Nephron (organoid): ENCODE measurements around the gene AHRR.

ENCODE experiments used
- H3K27ac Mint-ChIP-seq, 3 experiments: 2 replicates each; pipeline ENCODE4 v1.8.0; 2020; ENCODE audit warnings: mixed read lengths in 3 of 3, mild to moderate bottlenecking in 2 of 3, moderate library complexity in 1 of 3
- H3K27me3 Mint-ChIP-seq: 2 replicates; pipeline ENCODE4 v1.8.0; 2021; ENCODE audit warnings: low read depth, mild to moderate bottlenecking, moderate library complexity, mixed read lengths
- H3K36me3 Mint-ChIP-seq: 2 replicates; pipeline ENCODE4 v1.8.0; 2020; ENCODE audit warnings: low read depth, mixed read lengths
- H3K4me1 Mint-ChIP-seq: 2 replicates; pipeline ENCODE4 v1.8.0; 2020; ENCODE audit warnings: mixed read lengths
- H3K4me3 Mint-ChIP-seq, 3 experiments: 2 replicates each; pipeline ENCODE4 v1.8.0; 2020; ENCODE audit warnings: mild to moderate bottlenecking in 3 of 3, mixed read lengths in 3 of 3, moderate library complexity in 2 of 3
- H3K9me3 Mint-ChIP-seq: 2 replicates; pipeline ENCODE4 v1.8.0; 2020; ENCODE audit warnings: mixed read lengths
- TF ChIP-seq, protein P1 (sequence below), 3 experiments: fragments of 200-600 bp; sonication (generic); IDR thresholded peaks; one replicate each; pipeline ENCODE4 v1.5.0; 2021; ENCODE audit warnings: antibody characterized with exemption in 3 of 3; ENCODE audit not compliant: unreplicated experiment in 3 of 3

The AHRR gene

GRCh38 chr5:448766-449090 is 127.2 kb downstream of the AHRR start:
- TF ChIP-seq, protein P1, sequence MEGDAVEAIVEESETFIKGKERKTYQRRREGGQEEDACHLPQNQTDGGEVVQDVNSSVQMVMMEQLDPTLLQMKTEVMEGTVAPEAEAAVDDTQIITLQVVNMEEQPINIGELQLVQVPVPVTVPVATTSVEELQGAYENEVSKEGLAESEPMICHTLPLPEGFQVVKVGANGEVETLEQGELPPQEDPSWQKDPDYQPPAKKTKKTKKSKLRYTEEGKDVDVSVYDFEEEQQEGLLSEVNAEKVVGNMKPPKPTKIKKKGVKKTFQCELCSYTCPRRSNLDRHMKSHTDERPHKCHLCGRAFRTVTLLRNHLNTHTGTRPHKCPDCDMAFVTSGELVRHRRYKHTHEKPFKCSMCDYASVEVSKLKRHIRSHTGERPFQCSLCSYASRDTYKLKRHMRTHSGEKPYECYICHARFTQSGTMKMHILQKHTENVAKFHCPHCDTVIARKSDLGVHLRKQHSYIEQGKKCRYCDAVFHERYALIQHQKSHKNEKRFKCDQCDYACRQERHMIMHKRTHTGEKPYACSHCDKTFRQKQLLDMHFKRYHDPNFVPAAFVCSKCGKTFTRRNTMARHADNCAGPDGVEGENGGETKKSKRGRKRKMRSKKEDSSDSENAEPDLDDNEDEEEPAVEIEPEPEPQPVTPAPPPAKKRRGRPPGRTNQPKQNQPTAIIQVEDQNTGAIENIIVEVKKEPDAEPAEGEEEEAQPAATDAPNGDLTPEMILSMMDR (IDR thresholded peaks at IDR 0.05; ENCODE audit: unreplicated experiment in 3 of 3) = no peak
- peaks cover 77% of the 10 kb centered on the region for H3K36me3 Mint-ChIP-seq
- H3K27me3 Mint-ChIP-seq = no peaks in the 10 kb centered on the region
- peaks cover 26% of the 10 kb centered on the region for H3K9me3 Mint-ChIP-seq
- H3K4me3 Mint-ChIP-seq = no peak overlapping the region
- no peak overlapping the region for H3K27ac Mint-ChIP-seq
- H3K4me1 Mint-ChIP-seq = peaks cover 11% of the 10 kb centered on the region

GRCh38 chr5:449151-449550 is 127.6 kb downstream of the AHRR start:
- TF ChIP-seq, protein P1 (IDR thresholded peaks at IDR 0.05; ENCODE audit: unreplicated experiment in 3 of 3) = no peak
- H3K36me3 Mint-ChIP-seq = peaks cover 81% of the 10 kb centered on the region
- no peaks in the 10 kb centered on the region for H3K27me3 Mint-ChIP-seq
- H3K27ac Mint-ChIP-seq = no peak overlapping the region
- peaks cover 26% of the 10 kb centered on the region for H3K9me3 Mint-ChIP-seq
- H3K4me1 Mint-ChIP-seq = peaks cover 10% of the 10 kb centered on the region
- no peak overlapping the region for H3K4me3 Mint-ChIP-seq

DNA sequence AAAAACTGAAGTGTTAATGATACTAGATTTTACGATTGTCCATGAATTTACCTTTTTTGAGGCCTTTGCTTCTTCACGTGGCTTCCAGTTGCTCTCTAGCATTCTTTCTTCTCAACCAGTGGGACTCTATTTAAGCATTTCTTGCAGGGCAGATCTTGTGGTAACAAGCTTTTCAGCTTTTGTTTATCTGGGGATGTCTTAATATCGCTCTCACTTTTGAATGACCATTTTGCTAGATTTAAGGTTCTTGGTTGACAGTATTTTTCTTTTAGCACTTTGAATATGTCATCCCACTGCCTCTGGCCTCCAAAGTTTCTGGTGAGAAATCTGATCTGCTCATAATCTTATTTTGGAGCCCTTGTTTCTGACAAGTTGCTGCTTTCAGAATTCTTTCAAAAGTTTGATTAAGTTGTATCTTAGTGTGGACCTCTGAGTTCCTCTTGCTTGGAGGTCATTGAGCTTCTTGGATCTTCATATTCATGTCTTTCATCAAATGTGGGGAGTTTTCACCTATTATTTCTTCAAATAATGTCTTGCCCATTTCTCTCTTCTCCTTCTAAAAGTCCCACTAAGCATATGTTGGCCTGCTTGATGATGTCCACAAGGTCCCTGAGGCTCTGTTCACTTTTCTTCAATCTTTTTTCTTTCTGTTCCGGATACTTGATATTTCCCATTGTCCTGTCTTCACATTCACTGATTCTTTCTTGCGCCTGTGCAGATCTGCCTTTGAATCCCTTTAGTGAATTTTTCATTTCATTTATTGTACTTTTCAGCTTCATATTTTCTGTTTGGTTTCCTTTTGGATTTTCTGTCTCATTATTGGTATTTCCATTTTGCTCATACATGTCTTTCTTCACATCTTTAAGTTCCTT is 130.3 kb downstream of the AHRR start:
- TF ChIP-seq, protein P1 (IDR thresholded peaks at IDR 0.05; ENCODE audit: unreplicated experiment in 3 of 3) = no peak
- Mint-ChIP-seq H3K9me3 (peaks cover 26% of the 10 kb centered on the region), H3K4me1 (no peaks in the 10 kb centered on the region), H3K27me3 (no peaks in the 10 kb centered on the region), H3K27ac (no peak overlapping the region), H3K4me3 (no peak overlapping the region), H3K36me3 (peaks cover 95% of the 10 kb centered on the region)

DNA sequence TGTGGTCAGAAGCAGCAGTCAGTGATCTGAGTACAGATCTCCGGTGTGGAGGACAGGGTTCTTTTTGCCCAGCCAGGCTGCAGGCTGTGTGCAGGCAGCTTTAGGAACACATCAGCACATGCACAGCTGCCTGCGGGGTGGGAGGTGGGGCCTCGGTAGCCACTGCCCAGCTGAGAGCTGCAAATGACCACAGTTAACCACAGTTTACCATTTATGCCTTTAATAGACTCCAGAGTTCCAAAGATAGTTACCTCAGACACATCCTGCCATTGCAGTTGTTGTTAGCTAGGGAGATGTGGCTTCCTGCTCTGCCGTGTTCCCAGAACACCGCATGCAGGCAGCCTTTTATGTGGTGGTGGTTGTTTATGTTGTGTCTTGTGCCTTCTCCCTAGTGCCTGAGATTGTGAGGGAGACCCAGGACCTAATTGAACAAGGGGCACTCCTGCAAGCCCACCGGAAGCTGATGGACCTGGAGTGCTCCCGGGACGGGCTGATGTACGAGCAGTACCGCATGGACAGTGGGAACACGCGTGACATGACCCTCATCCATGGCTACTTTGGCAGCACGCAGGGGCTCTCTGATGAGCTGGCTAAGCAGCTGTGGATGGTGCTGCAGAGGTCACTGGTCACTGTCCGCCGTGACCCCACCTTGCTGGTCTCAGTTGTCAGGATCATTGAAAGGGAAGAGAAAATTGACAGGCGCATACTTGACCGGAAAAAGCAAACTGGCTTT is 131.6 kb downstream of the AHRR start:
- Mint-ChIP-seq H3K36me3 (peaks cover 84% of the 10 kb centered on the region), H3K4me1 (no peaks in the 10 kb centered on the region), H3K9me3 (peaks cover 26% of the 10 kb centered on the region), H3K27ac (no peak overlapping the region), H3K4me3 (no peak overlapping the region), H3K27me3 (no peaks in the 10 kb centered on the region)
- TF ChIP-seq, protein P1 (IDR thresholded peaks at IDR 0.05; ENCODE audit: unreplicated experiment in 3 of 3) = no peak

GRCh38 chr5:453725-454481 is 132.4 kb downstream of the AHRR start:
- Mint-ChIP-seq H3K27me3 (no peaks in the 10 kb centered on the region), H3K27ac (no peak overlapping the region), H3K9me3 (peaks cover 26% of the 10 kb centered on the region), H3K4me3 (no peak overlapping the region), H3K4me1 (no peaks in the 10 kb centered on the region), H3K36me3 (peaks cover 84% of the 10 kb centered on the region)
- TF ChIP-seq, protein P1 (IDR thresholded peaks at IDR 0.05; ENCODE audit: unreplicated experiment in 3 of 3) = no peak
